ENCODE results near the gene EXOSC2. TPM values are rescaled to one million over a fixed set of nuclear protein-coding genes. Genes with fewer than 3 reads are reported as not detected.

The EXOSC2 gene
- total and polyA plus RNA-seq, 2 of the 13 experiments (the other 11 are each of a cell fraction or from before 2014, with no cell fraction given), result 27.5 to 63.8 TPM

DNA sequence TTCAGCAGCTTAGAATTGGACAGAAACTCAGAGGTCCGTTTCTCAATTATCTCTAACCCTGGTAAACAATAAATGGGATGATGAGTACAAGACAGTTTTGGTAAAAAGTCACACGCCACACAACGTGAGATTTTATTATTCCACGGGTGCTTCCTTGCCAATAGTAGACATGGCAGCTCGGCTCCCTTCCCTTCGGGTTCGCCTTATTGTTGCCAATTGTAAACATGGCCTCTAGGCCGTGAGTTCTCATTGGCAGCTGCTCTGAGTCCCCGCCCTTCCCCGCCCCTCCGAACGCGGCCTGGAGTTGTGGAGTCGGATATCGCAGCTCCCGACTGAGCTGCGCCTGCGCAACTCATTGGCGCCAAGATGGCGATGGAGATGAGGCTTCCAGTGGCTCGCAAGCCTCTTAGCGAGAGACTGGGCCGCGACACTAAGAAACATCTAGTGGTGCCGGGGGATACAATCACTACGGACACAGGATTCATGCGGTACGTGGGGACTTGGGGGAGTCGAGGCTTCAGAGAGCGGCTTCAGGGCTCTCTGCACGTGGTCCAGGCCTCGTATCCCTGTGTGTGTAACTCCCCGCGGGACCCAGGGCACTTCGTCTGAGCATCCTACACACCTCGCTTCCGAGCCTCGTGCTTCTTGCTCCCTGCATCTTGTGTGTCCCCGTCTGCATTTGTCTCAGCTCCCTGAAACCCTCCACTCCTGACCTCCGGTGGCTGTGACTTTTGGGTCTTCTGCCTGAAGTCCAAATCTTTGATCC is at the start of gene EXOSC2 (continued):
- TF ChIP-seq ZNF264 (CRISPR knock-in tag; IDR thresholded peaks at IDR 0.05) (peak; percentile 62; the same call in 1 of the 2 replicates), FLYWCH1 (CRISPR knock-in tag; IDR thresholded peaks at IDR 0.05) (no peak), PCBP2 (optimal IDR thresholded peaks at IDR 0.05; ENCODE audit: low read depth, low read length, poor library complexity, severe bottlenecking) (no peak), ZNF891 (CRISPR knock-in tag; IDR thresholded peaks at IDR 0.05) (peak; percentile 85; the same call in 1 of the 2 replicates), NFYB (CRISPR knock-in tag; IDR thresholded peaks at IDR 0.05) (peak; percentile 92), FOXP1 (IDR thresholded peaks at IDR 0.05) (no peak), FOXP1 (CRISPR knock-in tag; IDR thresholded peaks at IDR 0.05) (no peak), ZNF432 (CRISPR knock-in tag; IDR thresholded peaks at IDR 0.05; ENCODE audit: borderline replicate concordance) (no peak), ZNF30 (CRISPR knock-in tag; IDR thresholded peaks at IDR 0.05) (no peak), ZNF33B (CRISPR knock-in tag; IDR thresholded peaks at IDR 0.05) (no peak), RBAK (CRISPR knock-in tag; IDR thresholded peaks at IDR 0.05) (no peak), PHF8 (CRISPR knock-in tag; IDR thresholded peaks at IDR 0.05) (peak; percentile 97), ZNF17 (CRISPR knock-in tag; IDR thresholded peaks at IDR 0.05) (no peak), RFXANK (CRISPR knock-in tag; IDR thresholded peaks at IDR 0.05) (no peak; the same call in 1 of the 2 replicates), WIZ (CRISPR knock-in tag; IDR thresholded peaks at IDR 0.05) (peak; percentile 58; the same call in 1 of the 2 replicates), ZNF562 (CRISPR knock-in tag; IDR thresholded peaks at IDR 0.05; ENCODE audit: borderline replicate concordance) (no peak), KLF16 (CRISPR knock-in tag; IDR thresholded peaks at IDR 0.05) (peak in 1 of 2 experiments; percentile 57; a peak in 1 of 4 replicates)
- TF ChIP-seq, protein P1, sequence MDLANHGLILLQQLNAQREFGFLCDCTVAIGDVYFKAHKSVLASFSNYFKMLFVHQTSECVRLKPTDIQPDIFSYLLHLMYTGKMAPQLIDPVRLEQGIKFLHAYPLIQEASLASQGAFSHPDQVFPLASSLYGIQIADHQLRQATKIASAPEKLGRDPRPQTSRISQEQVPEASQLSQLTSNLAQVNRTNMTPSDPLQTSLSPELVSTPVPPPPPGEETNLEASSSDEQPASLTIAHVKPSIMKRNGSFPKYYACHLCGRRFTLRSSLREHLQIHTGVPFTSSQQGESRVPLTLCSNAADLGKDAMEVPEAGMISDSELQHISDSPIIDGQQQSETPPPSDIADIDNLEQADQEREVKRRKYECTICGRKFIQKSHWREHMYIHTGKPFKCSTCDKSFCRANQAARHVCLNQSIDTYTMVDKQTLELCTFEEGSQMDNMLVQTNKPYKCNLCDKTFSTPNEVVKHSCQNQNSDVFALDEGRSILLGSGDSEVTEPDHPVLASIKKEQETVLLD (CRISPR knock-in tag; IDR thresholded peaks at IDR 0.05; ENCODE audit: low read depth), result no peak
- TF ChIP-seq, protein P2, sequence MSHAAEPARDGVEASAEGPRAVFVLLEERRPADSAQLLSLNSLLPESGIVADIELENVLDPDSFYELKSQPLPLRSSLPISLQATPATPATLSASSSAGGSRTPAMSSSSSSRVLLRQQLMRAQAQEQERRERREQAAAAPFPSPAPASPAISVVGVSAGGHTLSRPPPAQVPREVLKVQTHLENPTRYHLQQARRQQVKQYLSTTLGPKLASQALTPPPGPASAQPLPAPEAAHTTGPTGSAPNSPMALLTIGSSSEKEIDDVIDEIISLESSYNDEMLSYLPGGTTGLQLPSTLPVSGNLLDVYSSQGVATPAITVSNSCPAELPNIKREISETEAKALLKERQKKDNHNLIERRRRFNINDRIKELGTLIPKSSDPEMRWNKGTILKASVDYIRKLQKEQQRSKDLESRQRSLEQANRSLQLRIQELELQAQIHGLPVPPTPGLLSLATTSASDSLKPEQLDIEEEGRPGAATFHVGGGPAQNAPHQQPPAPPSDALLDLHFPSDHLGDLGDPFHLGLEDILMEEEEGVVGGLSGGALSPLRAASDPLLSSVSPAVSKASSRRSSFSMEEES (CRISPR knock-in tag; IDR thresholded peaks at IDR 0.05), result peak; percentile 21; the same call in 1 of the 2 replicates
- TF ChIP-seq, protein P3, sequence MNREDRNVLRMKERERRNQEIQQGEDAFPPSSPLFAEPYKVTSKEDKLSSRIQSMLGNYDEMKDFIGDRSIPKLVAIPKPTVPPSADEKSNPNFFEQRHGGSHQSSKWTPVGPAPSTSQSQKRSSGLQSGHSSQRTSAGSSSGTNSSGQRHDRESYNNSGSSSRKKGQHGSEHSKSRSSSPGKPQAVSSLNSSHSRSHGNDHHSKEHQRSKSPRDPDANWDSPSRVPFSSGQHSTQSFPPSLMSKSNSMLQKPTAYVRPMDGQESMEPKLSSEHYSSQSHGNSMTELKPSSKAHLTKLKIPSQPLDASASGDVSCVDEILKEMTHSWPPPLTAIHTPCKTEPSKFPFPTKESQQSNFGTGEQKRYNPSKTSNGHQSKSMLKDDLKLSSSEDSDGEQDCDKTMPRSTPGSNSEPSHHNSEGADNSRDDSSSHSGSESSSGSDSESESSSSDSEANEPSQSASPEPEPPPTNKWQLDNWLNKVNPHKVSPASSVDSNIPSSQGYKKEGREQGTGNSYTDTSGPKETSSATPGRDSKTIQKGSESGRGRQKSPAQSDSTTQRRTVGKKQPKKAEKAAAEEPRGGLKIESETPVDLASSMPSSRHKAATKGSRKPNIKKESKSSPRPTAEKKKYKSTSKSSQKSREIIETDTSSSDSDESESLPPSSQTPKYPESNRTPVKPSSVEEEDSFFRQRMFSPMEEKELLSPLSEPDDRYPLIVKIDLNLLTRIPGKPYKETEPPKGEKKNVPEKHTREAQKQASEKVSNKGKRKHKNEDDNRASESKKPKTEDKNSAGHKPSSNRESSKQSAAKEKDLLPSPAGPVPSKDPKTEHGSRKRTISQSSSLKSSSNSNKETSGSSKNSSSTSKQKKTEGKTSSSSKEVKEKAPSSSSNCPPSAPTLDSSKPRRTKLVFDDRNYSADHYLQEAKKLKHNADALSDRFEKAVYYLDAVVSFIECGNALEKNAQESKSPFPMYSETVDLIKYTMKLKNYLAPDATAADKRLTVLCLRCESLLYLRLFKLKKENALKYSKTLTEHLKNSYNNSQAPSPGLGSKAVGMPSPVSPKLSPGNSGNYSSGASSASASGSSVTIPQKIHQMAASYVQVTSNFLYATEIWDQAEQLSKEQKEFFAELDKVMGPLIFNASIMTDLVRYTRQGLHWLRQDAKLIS (CRISPR knock-in tag; IDR thresholded peaks at IDR 0.05), result no peak
- TF ChIP-seq, protein P4, sequence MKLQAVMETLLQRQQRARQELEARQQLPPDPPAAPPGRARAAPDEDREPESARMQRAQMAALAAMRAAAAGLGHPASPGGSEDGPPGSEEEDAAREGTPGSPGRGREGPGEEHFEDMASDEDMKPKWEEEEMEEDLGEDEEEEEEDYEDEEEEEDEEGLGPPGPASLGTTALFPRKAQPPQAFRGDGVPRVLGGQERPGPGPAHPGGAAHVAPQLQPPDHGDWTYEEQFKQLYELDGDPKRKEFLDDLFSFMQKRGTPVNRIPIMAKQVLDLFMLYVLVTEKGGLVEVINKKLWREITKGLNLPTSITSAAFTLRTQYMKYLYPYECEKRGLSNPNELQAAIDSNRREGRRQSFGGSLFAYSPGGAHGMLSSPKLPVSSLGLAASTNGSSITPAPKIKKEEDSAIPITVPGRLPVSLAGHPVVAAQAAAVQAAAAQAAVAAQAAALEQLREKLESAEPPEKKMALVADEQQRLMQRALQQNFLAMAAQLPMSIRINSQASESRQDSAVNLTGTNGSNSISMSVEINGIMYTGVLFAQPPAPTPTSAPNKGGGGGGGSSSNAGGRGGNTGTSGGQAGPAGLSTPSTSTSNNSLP (IDR thresholded peaks at IDR 0.05; ENCODE audit: low read depth, low read length), result 0 out of 2 replicates have a peak, but pooled peaks have one; percentile 9
- TF ChIP-seq, protein P5, sequence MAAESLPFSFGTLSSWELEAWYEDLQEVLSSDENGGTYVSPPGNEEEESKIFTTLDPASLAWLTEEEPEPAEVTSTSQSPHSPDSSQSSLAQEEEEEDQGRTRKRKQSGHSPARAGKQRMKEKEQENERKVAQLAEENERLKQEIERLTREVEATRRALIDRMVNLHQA (CRISPR knock-in tag; IDR thresholded peaks at IDR 0.05), result no peak
